GM12878 (cell line): ENCODE results near the gene SNAPIN.

ENCODE experiments used
- BRCA1 ChIP-seq: IDR thresholded peaks from 2 replicates; pipeline ENCODE4 v1.6.1; 2011; ENCODE audit warnings: low read depth, low read length, improper control_type of control experiment
- EGR1 ChIP-seq, 2 experiments: IDR thresholded peaks; 1 replicate in 1 of 2; 2 replicates in 1 of 2; pipeline ENCODE4 v1.6.1; 2011 to 2012; ENCODE audit warnings: low read depth in 2 of 2, low read length in 2 of 2, borderline replicate concordance in 1 of 2, mild to moderate bottlenecking in 1 of 2, moderate library complexity in 1 of 2
- POU2F2 ChIP-seq: IDR thresholded peaks from 3 replicates; pipeline ENCODE4 v1.6.1; 2011; ENCODE audit warnings: low read depth, mild to moderate bottlenecking, low read length, borderline replicate concordance
- YY1 ChIP-seq: IDR thresholded peaks from 2 replicates; pipeline ENCODE4 v1.6.1; 2011; ENCODE audit warnings: low read depth, mild to moderate bottlenecking, low read length
- TF ChIP-seq, protein P1 (sequence below): IDR thresholded peaks from 2 replicates; pipeline ENCODE4 v1.6.1; 2011; ENCODE audit warnings: low read depth, low read length, improper control_type of control experiment, borderline replicate concordance
- TF ChIP-seq, protein P2 (sequence below): IDR thresholded peaks from 2 replicates; pipeline ENCODE4 v1.6.1; 2012; ENCODE audit warnings: low read length, inconsistent platforms
- TF ChIP-seq, protein P3 (sequence below): IDR thresholded peaks from 2 replicates; pipeline ENCODE4 v1.6.1; 2012; ENCODE audit warnings: mild to moderate bottlenecking, low read depth, low read length

DNA sequence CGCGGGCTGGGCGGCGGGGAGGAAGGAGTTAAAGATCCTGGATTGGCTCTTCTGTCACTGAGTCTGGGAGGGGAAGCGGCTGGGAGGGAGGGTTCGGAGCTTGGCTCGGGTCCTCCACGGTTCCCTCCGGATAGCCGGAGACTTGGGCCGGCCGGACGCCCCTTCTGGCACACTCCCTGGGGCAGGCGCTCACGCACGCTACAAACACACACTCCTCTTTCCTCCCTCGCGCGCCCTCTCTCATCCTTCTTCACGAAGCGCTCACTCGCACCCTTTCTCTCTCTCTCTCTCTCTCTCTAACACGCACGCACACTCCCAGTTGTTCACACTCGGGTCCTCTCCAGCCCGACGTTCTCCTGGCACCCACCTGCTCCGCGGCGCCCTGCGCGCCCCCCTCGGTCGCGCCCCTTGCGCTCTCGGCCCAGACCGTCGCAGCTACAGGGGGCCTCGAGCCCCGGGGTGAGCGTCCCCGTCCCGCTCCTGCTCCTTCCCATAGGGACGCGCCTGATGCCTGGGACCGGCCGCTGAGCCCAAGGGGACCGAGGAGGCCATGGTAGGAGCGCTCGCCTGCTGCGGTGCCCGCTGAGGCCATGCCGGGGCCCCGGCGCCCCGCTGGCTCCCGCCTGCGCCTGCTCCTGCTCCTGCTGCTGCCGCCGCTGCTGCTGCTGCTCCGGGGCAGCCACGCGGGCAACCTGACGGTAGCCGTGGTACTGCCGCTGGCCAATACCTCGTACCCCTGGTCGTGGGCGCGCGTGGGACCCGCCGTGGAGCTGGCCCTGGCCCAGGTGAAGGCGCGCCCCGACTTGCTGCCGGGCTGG, 20.2 kb downstream of the SNAPIN start, which contains the start of gene NPR1:
- TF ChIP-seq, protein P1, sequence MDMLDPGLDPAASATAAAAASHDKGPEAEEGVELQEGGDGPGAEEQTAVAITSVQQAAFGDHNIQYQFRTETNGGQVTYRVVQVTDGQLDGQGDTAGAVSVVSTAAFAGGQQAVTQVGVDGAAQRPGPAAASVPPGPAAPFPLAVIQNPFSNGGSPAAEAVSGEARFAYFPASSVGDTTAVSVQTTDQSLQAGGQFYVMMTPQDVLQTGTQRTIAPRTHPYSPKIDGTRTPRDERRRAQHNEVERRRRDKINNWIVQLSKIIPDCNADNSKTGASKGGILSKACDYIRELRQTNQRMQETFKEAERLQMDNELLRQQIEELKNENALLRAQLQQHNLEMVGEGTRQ: no peak
- TF ChIP-seq YY1: 0 out of 2 replicates have a peak, but pooled peaks have one; percentile 2
- TF ChIP-seq BRCA1: no peak
- TF ChIP-seq, protein P2, sequence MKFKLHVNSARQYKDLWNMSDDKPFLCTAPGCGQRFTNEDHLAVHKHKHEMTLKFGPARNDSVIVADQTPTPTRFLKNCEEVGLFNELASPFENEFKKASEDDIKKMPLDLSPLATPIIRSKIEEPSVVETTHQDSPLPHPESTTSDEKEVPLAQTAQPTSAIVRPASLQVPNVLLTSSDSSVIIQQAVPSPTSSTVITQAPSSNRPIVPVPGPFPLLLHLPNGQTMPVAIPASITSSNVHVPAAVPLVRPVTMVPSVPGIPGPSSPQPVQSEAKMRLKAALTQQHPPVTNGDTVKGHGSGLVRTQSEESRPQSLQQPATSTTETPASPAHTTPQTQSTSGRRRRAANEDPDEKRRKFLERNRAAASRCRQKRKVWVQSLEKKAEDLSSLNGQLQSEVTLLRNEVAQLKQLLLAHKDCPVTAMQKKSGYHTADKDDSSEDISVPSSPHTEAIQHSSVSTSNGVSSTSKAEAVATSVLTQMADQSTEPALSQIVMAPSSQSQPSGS: no peak
- no peak for TF ChIP-seq EGR1 (IDR thresholded peaks at IDR 0.05; ENCODE audit: borderline replicate concordance in 1 of 2, low read depth in 2 of 2, low read length in 2 of 2)
- TF ChIP-seq, protein P3, sequence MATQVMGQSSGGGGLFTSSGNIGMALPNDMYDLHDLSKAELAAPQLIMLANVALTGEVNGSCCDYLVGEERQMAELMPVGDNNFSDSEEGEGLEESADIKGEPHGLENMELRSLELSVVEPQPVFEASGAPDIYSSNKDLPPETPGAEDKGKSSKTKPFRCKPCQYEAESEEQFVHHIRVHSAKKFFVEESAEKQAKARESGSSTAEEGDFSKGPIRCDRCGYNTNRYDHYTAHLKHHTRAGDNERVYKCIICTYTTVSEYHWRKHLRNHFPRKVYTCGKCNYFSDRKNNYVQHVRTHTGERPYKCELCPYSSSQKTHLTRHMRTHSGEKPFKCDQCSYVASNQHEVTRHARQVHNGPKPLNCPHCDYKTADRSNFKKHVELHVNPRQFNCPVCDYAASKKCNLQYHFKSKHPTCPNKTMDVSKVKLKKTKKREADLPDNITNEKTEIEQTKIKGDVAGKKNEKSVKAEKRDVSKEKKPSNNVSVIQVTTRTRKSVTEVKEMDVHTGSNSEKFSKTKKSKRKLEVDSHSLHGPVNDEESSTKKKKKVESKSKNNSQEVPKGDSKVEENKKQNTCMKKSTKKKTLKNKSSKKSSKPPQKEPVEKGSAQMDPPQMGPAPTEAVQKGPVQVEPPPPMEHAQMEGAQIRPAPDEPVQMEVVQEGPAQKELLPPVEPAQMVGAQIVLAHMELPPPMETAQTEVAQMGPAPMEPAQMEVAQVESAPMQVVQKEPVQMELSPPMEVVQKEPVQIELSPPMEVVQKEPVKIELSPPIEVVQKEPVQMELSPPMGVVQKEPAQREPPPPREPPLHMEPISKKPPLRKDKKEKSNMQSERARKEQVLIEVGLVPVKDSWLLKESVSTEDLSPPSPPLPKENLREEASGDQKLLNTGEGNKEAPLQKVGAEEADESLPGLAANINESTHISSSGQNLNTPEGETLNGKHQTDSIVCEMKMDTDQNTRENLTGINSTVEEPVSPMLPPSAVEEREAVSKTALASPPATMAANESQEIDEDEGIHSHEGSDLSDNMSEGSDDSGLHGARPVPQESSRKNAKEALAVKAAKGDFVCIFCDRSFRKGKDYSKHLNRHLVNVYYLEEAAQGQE: no peak
- no peak for TF ChIP-seq POU2F2
